ENCODE data around the gene RAB40A.

The RAB40A gene

GRCh38 chrX:103460001-103460755 is 59.1 kb downstream of the RAB40A start:
- DNase-seq = peak in 1 of 2 donors; percentile 0

DNA sequence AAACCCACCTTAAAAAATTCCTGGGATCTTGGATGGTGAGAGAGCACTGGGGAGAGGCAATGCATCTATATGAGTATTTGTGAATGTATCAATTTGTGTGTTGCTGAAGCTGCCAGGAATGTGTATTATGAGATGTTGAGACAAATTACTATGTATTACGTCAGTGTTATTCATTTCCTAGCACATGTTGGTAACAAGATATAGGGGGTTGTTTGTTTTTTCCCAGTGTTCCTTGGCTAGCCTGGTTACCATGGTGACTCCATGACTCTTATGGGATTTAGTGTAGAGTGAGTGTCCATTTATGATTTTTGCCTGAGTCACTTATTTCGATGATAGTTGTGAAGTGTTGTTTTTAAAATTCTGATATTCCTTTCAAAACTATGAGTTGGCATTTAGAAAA is 65.6 kb downstream of the RAB40A start:
- DNase-seq = no peak

Data from stimulated activated CD4-positive, alpha-beta T cell treated with anti-CD3 and anti-CD28 coated beads, Interleukin-2, amount 100 ng/mL, for 48 hours (primary cell).